Kidney (tissue), 14 donors: ENCODE results near the gene ERFE. TPM values are rescaled to one million over a fixed set of nuclear protein-coding genes. Genes with fewer than 3 reads are reported as not detected.

Experiments
- DNase-seq, 5 donors: peaks; one replicate each; pipeline ENCODE4 v3.0.0-alpha.2; 2013 to 2020
- FAIRE-seq: peaks from 2 replicates; lab custom pipeline; 2012; peaks lifted over from hg19 to GRCh38; lab: Jason Lieb, UNC
- H3K27ac ChIP-seq, 2 donors: one replicate each; pipeline ENCODE4 v1.7.0; 2013; ENCODE audit warnings: low read depth in 2 of 2, low read length in 2 of 2, inconsistent platforms in 1 of 2
- H3K27me3 ChIP-seq: one replicate; pipeline ENCODE4 v1.7.1; 2013; ENCODE audit warnings: low read length, inconsistent platforms; ENCODE audit not compliant: control insufficient read depth, insufficient read depth
- H3K36me3 ChIP-seq, 3 donors: one replicate each; pipeline versions ENCODE4 v1.7.0 to v1.7.1; 2013; ENCODE audit warnings: low read length in 3 of 3, control low read depth in 1 of 3, inconsistent platforms in 1 of 3; ENCODE audit not compliant: insufficient read depth in 3 of 3, control insufficient read depth in 2 of 3
- H3K4me1 ChIP-seq, 3 donors: one replicate each; pipeline versions ENCODE4 v1.7.0 to v1.7.1; 2013; ENCODE audit warnings: low read length in 3 of 3, inconsistent platforms in 1 of 3, low read depth in 1 of 3; ENCODE audit not compliant: control insufficient read depth in 2 of 3, insufficient read depth in 2 of 3
- H3K4me3 ChIP-seq, 3 donors: one replicate each; pipeline versions ENCODE4 v1.7.0 to v1.8.1; 2013; ENCODE audit warnings: low read length in 3 of 3, control low read depth in 1 of 3, inconsistent platforms in 1 of 3
- H3K9ac ChIP-seq, 3 donors: one replicate each; pipeline versions ENCODE4 v1.7.0 to v1.7.1; 2013; ENCODE audit warnings: low read length in 3 of 3, control low read depth in 1 of 3, inconsistent platforms in 1 of 3
- H3K9me3 ChIP-seq, 3 donors: one replicate each; pipeline versions ENCODE4 v1.7.0 to v1.7.1; 2013; ENCODE audit warnings: low read length in 3 of 3, control low read depth in 1 of 3, inconsistent platforms in 1 of 3; ENCODE audit not compliant: control insufficient read depth in 2 of 3, insufficient read depth in 1 of 3
- CTCF ChIP-seq: IDR thresholded peaks from 3 replicates; pipeline ENCODE4 v1.5.1; 2012; ENCODE audit warnings: mild to moderate bottlenecking, moderate library complexity, borderline replicate concordance; ENCODE audit not compliant: insufficient read depth; ENCODE audit errors: extremely low read depth
- intact Hi-C: fragments of 100-400 bp; cut with DNase I; formaldehyde crosslinking; loops from one replicate; pipeline ENCODE4 v1.11.1; 2022
- polyA plus RNA-seq: library from polyadenylated mRNA; stranded (reverse); fragments of 350-450 nt; fragmentation: Illumina TruSeq; extraction: RNeasy Lipid Tissue Mini Kit (QIAGEN cat#74804); gene quantifications from one replicate; pipeline ENCODE4 v1.2.3, GENCODE V29; 2014; ENCODE audit warnings: low read depth, low replicate concordance; ENCODE audit not compliant: insufficient read depth
- total RNA-seq: library from RNA; stranded (reverse); fragmentation: NEBNext Ultra II Directional; extraction: Animal tissue kit (Norgen Biotek cat#: 25700); gene quantifications from one replicate; pipeline ENCODE4 v1.2.1, GENCODE V29; 2021
- donor health status: control.
- donor health status: control.
- donor health status: control.
- donor health status: control.
- donor health status: control.
- donor health status: DM: yes; HTN: yes; CAD: no.
- donor health status: Normal renal cell carcinoma (clear cell type).

The ERFE gene
- total and polyA plus RNA-seq, 2 donors from 2014 or later, result 1.6 to 61.4 TPM

DNA sequence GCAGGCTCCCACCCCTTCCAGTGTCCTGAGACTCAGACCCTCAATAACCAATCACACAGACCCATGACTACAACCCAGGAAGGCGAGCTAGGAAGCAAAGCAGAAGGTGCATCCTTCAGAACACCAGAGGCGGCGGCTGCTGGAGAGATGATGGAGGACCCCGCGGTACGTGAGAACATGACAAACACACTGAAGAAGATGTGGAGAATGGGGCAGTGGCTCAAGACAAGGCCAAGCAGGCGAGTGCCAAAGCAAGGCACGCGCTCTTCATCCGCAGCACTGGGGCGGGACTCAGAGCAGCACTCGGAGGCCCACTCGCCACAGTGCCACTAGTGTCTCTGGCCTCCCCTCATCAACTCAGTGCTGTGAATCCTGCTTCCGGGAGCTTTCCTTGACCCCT, 13.7 kb downstream of the ERFE start:
- no peak for TF ChIP-seq CTCF
- DNase-seq, result no peak
- peaks cover 7 to 53% (median 32%) of the 10 kb centered on the region in 3 donors for H3K36me3 ChIP-seq
- H3K9me3 ChIP-seq, result no peaks in the 10 kb centered on the region
- FAIRE-seq, result no peak
- peaks cover 3 to 11% (median 5%) of the 10 kb centered on the region in 3 donors for H3K4me1 ChIP-seq
- no peaks in the 10 kb centered on the region for H3K27me3 ChIP-seq
- no peak overlapping the region for H3K9ac ChIP-seq
- no peak overlapping the region for H3K4me3 ChIP-seq
- no peak overlapping the region for H3K27ac ChIP-seq
- intact Hi-C loops, result no loop called here

- intact Hi-C loops, result no loop called here
- H3K36me3 ChIP-seq, result peaks cover 7 to 63% (median 34%) of the 10 kb centered on the region in 3 donors
- no peaks in the 10 kb centered on the region for H3K9me3 ChIP-seq
- FAIRE-seq, result no peak
- DNase-seq, result no peak
- TF ChIP-seq CTCF, result no peak
- H3K9ac ChIP-seq, result no peak overlapping the region
- no peak overlapping the region for H3K4me3 ChIP-seq
- no peak overlapping the region for H3K27ac ChIP-seq
- H3K27me3 ChIP-seq, result no peaks in the 10 kb centered on the region
- peaks cover 3 to 11% (median 5%) of the 10 kb centered on the region in 3 donors for H3K4me1 ChIP-seq
These were observed 14.9 kb downstream of the ERFE start for GRCh38 chr2:238173692-238174091.

DNA sequence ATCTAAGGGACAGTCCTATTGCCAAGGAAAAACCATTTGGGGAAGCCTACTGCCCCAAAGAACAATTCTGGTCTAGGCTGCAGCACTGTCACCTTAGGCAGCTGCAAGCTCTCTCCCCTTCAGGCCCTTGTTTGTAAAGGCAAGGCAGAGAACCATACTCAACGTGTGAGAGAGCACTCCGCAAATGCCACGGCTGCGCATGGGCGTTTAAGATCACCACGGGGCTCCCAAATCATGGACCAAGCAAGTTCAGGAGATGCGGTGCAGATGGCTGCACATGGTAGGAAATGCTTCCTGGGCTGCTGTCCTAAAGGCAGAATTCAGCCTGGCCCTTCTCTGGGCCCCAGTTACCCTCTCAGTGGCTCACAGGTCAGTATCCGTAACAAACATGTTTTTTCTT, 15.5 kb downstream of the ERFE start:
- TF ChIP-seq CTCF, result no peak
- DNase-seq (no peak), FAIRE-seq (no peak)
- intact Hi-C loops, result no loop called here
- H3K36me3 ChIP-seq, result peaks cover 7 to 68% (median 33%) of the 10 kb centered on the region in 3 donors
- peaks cover 3 to 11% (median 4%) of the 10 kb centered on the region in 3 donors for H3K4me1 ChIP-seq
- H3K27me3 ChIP-seq, result no peaks in the 10 kb centered on the region
- H3K27ac ChIP-seq, result no peak overlapping the region
- H3K9me3 ChIP-seq, result no peaks in the 10 kb centered on the region
- no peak overlapping the region for H3K4me3 ChIP-seq
- no peak overlapping the region for H3K9ac ChIP-seq

DNA sequence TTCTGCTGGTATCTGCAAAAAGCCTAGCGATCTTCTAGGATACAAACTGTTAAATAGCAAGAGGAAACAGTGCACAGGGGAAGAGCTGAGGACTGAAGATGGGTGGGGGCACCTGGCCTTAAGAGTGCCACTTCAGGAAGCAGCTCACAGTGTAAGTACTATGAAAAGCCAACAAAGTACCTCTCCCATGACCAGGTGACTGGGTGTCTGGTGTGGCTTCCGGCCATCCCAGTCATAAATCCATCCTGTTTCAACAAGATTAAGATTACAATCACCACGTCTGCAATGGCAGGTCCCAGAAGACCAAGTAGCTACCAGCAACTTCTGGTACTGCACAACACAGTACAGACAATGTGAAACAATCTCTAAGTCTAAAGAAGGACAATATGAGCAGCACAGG, 15.9 kb downstream of the ERFE start:
- DNase-seq (no peak), FAIRE-seq (no peak)
- no peak overlapping the region for H3K9ac ChIP-seq
- H3K4me1 ChIP-seq, result peaks cover 2 to 11% (median 3%) of the 10 kb centered on the region in 3 donors
- no peak overlapping the region for H3K4me3 ChIP-seq
- H3K36me3 ChIP-seq, result peaks cover 7 to 69% (median 35%) of the 10 kb centered on the region in 3 donors
- intact Hi-C loops, result no loop called here
- no peaks in the 10 kb centered on the region for H3K27me3 ChIP-seq
- no peak for TF ChIP-seq CTCF
- no peak overlapping the region for H3K27ac ChIP-seq
- H3K9me3 ChIP-seq, result no peaks in the 10 kb centered on the region
